Peyer's patch (tissue), 4 donors: Measurements from ENCODE around the gene VAV3.

Experiments used
- POLR2A ChIP-seq, 2 donors: fragments of 450-650 bp; IDR thresholded peaks; one replicate each; pipeline ENCODE4 v1.5.1; 2017; ENCODE audit warnings: antibody characterized with exemption in 2 of 2, mild to moderate bottlenecking in 2 of 2, moderate library complexity in 2 of 2
- TF ChIP-seq, protein P1 (sequence below), 6 experiments: fragments of 450-650 bp in 4 of 6; fragments of 200-600 bp in 2 of 6; sonication (generic) in 1 of 6; IDR thresholded peaks; one replicate each; pipeline ENCODE4 v1.5.1; 2017 to 2019; ENCODE audit warnings: antibody characterized with exemption in 6 of 6, mild to moderate bottlenecking in 3 of 6, moderate library complexity in 1 of 6

DNA sequence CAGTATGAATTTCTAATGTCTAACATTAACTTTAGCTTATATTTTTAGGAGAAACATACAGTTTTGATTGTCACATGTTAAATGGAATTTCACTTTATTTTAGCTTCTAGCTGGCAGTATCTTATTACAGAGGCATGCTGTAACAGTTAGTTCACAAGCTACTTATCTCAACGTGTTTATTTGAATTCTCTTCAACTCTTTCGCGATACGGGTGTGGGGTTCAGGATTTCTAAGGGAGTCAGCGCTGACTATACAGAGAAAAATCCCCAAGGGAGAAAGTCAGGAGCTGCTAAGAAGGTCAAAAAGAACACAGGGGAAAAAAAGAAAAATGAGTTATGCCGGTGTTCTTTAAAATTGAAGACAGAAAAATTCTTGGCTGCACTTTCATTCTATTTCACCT is 296.2 kb downstream of the VAV3 start:
- TF ChIP-seq, protein P1, sequence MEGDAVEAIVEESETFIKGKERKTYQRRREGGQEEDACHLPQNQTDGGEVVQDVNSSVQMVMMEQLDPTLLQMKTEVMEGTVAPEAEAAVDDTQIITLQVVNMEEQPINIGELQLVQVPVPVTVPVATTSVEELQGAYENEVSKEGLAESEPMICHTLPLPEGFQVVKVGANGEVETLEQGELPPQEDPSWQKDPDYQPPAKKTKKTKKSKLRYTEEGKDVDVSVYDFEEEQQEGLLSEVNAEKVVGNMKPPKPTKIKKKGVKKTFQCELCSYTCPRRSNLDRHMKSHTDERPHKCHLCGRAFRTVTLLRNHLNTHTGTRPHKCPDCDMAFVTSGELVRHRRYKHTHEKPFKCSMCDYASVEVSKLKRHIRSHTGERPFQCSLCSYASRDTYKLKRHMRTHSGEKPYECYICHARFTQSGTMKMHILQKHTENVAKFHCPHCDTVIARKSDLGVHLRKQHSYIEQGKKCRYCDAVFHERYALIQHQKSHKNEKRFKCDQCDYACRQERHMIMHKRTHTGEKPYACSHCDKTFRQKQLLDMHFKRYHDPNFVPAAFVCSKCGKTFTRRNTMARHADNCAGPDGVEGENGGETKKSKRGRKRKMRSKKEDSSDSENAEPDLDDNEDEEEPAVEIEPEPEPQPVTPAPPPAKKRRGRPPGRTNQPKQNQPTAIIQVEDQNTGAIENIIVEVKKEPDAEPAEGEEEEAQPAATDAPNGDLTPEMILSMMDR (IDR thresholded peaks at IDR 0.05), result no peak
- no peak for TF ChIP-seq POLR2A (IDR thresholded peaks at IDR 0.05)
